Brain microvascular endothelial cell (primary cell): Measurements from ENCODE around the gene MPZL1.
A peak's percentile ranks its signal among the peaks of the same experiment; 100 is the strongest.

Experiments
- DNase-seq: peaks from one replicate; pipeline ENCODE4 v3.0.0-alpha.2; 2020
- H3K27ac ChIP-seq: fragments of 250-450 bp; sonication (Bioruptor Pico); 2 replicates; pipeline ENCODE4 v1.5.1; 2020; ENCODE audit warnings: mild to moderate bottlenecking, moderate library complexity
- H3K27me3 ChIP-seq: fragments of 250-450 bp; sonication (Bioruptor Pico); replicated peaks from 2 replicates; pipeline ENCODE4 v1.5.1; 2020; ENCODE audit warnings: mild to moderate bottlenecking
- H3K36me3 ChIP-seq: fragments of 250-450 bp; sonication (Bioruptor Pico); replicated peaks from 2 replicates; pipeline ENCODE4 v1.5.1; 2020; ENCODE audit warnings: mild to moderate bottlenecking
- H3K4me3 ChIP-seq: 2 replicates; pipeline ENCODE4 v1.5.1; 2011; ENCODE audit warnings: low read depth, mild to moderate bottlenecking, control low read depth, low read length, moderate library complexity
- CTCF ChIP-seq: IDR thresholded peaks from 2 replicates; pipeline ENCODE4 v1.5.1; 2011; ENCODE audit warnings: low read depth, mild to moderate bottlenecking, moderate library complexity, low read length, control low read depth, inconsistent platforms; ENCODE audit errors: missing control alignments
- in situ Hi-C: cut with HindIII; loops from 2 replicates; pipeline ENCODE4 v1.10.0; 2017; ENCODE audit warnings: low sequenced_read_pairs, low pct_ligation_motif_present

The MPZL1 gene

GRCh38 chr1:167773516-167773915 is 51.7 kb downstream of the MPZL1 start:
- in situ Hi-C loops, result no loop called here
- Histone ChIP-seq H3K27me3 (no peaks in the 10 kb centered on the region), H3K36me3 (peaks cover 28% of the 10 kb centered on the region), H3K27ac (no peak overlapping the region), H3K4me3 (no peak overlapping the region)
- TF ChIP-seq CTCF, result no peak
- DNase-seq, result no peak

- peak overlapping the region; percentile 49 for H3K27ac ChIP-seq
Observed at GRCh38 chr1:167774710-167775109, 52.9 kb downstream of the MPZL1 start.

GRCh38 chr1:167775178-167775577 is 53.4 kb downstream of the MPZL1 start:
- Histone ChIP-seq H3K27ac (peak overlapping the region; percentile 49), H3K36me3 (peaks cover 26% of the 10 kb centered on the region), H3K4me3 (no peak overlapping the region), H3K27me3 (no peaks in the 10 kb centered on the region)
- in situ Hi-C loops, result no loop called here
- TF ChIP-seq CTCF, result no peak
- peak; percentile 62 for DNase-seq

More at GRCh38 chr1:167774710-167775109, 52.9 kb downstream of the MPZL1 start:
- DNase-seq, result no peak
- Histone ChIP-seq H3K4me3 (no peak overlapping the region), H3K36me3 (peaks cover 21% of the 10 kb centered on the region), H3K27me3 (no peaks in the 10 kb centered on the region)
- TF ChIP-seq CTCF, result no peak
- in situ Hi-C loops, result no loop called here

- TF ChIP-seq CTCF, result no peak
- Histone ChIP-seq H3K4me3 (no peak overlapping the region), H3K36me3 (peaks cover 22% of the 10 kb centered on the region), H3K27ac (peak overlapping the region; percentile 49), H3K27me3 (no peaks in the 10 kb centered on the region)
- DNase-seq, result no peak
- in situ Hi-C loops, result no loop called here
Observed at GRCh38 chr1:167776151-167776550, 54.4 kb downstream of the MPZL1 start.

- DNase-seq, result no peak
- no peak overlapping the region for H3K4me3 ChIP-seq
- TF ChIP-seq CTCF, result no peak
- peaks cover 22% of the 10 kb centered on the region for H3K36me3 ChIP-seq
- no peak overlapping the region for H3K27ac ChIP-seq
- no peaks in the 10 kb centered on the region for H3K27me3 ChIP-seq
- in situ Hi-C loops, result no loop called here
Observed at GRCh38 chr1:167776616-167777268, 55.0 kb downstream of the MPZL1 start.

GRCh38 chr1:167777269-167777650 is 55.5 kb downstream of the MPZL1 start:
- no peak for TF ChIP-seq CTCF
- Histone ChIP-seq H3K27me3 (no peaks in the 10 kb centered on the region), H3K27ac (no peak overlapping the region), H3K36me3 (peaks cover 19% of the 10 kb centered on the region), H3K4me3 (no peak overlapping the region)
- in situ Hi-C loops, result no loop called here
- DNase-seq, result no peak
